Suppressor macrophage (primary cell): Measurements from ENCODE around the gene RTN4RL1.

ENCODE experiments used
- DNase-seq, 4 experiments: peaks; one replicate each; pipeline ENCODE4 v3.0.0-alpha.2; 2020 to 2022

The RTN4RL1 gene

DNA sequence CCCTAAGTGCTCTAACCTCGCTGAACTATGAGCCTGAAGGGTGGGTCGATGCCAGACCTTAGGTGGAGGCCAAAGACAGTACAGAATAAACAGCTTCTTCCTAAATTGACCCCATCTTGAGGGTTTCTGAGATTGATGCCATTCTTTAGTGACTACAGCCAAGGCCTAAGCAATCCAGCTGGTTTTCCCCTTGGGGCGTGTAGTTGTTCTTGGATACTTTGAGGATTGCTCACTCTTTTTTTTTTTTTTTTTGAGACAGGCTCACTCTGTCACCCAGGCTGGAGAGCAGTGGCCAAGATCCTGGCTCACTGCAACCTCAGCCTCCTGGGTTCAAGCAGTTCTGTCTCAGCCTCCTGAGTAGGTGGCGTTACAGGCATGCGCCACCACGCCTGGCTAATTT, 18.7 kb upstream of the RTN4RL1 start:
- no peak for DNase-seq

DNA sequence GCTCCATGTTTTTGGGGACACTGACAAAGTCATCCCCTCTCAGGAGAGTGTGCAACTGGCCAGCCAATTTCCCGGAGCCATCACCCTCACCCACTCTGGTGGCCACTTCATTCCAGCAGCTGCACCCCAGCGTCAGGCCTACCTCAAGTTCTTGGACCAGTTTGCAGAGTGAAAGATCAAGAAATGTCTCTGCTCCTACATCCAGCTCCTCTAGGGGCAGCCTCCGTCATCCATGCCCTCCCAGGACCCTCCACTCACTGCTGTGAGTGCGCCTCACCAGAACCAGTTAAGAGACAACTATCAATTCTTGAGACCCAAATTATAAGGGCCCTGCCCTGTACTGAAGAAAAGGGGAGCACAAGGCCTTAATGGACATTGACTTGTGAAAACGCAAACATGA, 17.8 kb upstream of the RTN4RL1 start:
- no peak for DNase-seq

DNA sequence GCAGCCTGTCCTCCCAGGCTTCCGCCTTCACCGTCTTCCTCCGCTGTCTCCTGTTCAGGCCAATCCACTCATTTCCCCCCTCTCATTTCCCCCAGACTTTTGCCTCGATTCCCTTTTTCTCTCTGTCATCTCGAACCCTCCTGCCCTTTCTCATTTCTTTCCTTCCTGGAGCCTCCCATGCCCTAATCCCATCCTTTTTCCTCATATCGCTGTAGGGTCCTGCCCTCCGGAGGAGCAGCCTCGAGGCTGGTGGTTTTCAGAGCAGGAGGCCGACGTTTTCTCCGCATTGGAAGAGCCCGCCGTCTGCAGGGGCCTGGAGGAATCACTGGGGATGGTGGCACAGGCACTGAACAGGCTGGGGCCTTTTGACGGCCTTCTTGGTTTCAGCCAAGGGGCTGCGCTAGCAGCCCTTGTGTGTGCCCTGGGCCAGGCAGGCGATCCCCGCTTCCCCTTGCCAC, 17.3 kb upstream of the RTN4RL1 start:
- peak in 2 of 4 experiments; percentile 36 to 37 for DNase-seq

DNA sequence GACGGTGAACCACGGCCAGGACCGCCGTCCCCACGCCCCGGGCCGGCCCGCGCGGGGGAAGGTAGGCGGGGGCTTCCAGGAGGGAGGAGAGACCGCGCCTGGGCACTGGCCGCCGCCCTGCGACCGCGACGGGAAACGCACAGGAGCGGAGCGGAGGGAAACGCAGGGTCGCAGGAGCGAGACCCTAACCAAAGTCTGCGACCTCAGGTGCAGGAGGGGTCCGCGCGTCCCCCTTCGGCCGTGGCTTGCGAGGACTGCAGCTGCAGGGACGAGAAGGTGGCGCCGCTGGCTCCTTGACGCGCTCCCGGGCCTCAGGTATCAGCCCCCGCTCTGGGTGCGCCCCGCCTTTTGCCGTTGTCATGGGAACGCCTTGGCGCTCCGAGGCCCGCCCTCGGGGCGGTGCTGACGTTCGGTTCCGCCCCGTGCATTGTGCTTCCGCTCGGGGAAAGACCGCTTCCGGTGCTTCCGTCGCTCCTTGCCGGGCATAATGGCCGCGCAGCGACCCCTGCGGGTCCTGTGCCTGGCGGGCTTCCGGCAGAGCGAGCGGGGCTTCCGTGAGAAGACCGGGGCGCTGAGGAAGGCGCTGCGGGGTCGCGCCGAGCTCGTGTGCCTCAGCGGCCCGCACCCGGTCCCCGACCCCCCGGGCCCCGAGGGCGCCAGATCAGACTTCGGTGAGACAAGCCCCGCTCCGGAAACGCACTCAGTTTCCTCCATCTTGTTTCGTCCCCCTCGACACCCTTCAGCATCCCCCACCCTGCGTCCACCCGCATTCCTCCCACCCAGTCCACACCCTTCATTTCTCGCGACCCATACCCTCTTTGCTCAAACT, 16.6 kb upstream of the RTN4RL1 start, which contains the start of gene OVCA2:
OVCA2 (plus strand) TSS at position 462 of the 829 bp plus-strand sequence; CDS start at position 488, 26 bp downstream.
- peak; percentile 94 to 97 (median 96) for DNase-seq

DNA sequence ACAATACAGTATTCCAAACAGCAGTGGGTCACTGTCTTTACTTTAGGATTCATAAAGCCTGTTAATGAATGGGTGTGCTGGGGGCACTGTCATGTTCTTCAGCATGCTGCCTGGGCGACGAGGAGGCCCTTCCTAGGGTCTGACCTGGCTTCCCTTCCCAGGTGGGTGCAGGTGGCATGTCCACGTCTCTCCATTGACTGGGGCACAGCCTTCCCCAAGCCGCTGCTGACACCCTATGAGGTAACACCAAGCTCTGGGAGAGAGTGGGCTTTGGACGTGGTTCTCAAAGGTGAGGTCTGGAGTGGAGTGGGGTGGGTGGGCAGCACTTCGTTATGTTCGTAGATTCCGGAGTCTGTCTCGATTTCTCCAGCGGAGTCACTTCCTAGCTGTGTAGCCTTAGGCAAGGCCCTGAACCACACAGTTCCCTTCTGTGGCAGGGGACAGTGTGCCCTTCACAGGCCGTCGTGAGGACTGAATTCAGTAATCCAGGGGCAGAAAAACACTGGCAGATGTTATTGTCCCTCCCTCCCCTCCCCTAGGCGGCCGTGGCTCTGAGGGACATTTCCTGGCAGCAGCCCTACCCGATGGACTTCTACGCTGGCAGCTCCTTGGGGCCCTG, 15.9 kb upstream of the RTN4RL1 start:
- no peak for DNase-seq

DNA sequence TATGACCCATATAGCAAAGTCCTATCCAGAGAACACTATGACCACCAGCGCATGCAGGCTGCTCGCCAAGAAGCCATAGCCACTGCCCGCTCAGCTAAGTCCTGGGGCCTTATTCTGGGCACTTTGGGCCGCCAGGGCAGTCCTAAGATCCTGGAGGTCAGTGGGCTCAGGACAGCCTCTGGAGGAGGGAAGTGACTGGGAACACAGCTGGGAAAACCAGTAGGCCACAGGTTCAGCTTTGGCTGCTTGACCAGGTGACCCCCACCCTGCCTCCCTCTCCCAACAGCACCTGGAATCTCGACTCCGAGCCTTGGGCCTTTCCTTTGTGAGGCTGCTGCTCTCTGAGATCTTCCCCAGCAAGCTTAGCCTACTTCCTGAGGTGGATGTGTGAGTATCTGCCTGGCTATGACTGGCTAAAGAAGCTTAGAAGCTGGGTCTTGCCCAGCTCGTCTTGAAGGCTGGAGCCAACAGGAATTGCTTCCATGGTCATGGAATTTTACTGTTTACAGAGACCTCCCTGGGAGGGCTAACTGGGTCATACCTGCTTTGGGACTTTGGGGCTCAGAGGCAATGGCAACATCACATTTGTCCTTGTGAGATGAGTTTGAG, 15.2 kb upstream of the RTN4RL1 start:
- DNase-seq, result no peak

DNA sequence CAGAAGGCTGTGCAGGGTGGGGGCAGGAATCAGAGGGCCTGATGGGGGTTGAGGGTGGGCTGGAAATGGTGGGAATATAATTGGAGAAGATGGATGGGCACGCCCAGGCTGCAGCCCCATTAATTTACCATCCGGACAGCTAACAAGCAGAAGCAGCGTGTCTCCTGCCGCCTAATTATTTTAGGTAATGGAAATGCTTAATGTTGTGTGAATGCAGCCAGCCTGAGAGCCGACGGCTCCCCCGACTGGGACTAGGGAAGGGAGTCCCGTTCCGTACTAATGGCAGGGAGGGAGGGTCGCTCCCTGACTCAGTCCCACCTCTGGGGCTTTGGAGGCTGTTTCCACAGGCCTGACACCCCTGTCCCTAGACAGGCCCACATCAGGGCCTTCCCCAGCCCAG, 12.0 kb upstream of the RTN4RL1 start:
- no peak for DNase-seq

DNA sequence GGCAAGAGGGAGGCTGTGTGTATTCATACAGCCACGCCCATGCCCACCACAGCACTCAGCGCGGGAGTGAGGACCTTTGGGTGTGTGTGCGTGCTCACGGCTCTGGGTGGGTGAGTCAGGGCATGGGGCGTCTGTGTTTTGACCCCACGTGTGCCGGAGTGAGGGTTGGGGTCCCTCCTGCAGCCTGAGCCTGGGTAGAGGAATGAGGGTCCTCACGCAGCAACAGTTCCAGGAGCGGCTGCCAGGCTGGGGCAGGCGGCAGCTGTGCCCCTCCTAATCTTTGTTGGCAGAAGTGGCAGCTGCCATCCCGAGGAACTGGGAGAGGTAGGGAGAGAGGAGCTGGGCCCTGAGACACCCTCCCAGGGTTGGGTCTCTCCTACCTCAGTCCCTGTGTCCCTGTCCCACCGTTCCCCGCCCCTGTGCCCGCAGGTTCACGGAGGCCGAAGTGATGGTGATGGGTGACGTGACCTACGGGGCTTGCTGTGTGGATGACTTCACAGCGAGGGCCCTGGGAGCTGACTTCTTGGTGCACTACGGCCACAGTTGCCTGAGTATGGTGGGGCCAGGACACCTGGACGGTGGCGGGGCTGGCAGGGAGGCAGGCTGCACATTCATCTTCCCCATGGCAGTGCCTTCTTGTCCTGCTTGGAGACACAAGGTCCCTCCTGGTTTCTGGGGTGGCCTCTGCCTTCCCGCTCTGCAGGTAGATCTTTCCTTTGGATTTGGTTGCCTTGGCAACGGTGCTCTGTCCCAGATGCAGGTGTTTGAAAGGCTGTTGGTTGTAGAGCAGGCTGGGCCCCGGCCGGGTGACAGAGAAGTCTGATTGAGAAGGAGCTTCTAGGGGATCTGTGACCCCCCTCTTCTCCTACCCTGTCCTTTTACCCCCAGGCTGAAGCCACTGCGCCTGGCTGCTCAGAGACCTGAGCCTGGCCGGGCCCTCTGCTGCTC, 10.7 kb upstream of the RTN4RL1 start:
- no peak for DNase-seq

DNA sequence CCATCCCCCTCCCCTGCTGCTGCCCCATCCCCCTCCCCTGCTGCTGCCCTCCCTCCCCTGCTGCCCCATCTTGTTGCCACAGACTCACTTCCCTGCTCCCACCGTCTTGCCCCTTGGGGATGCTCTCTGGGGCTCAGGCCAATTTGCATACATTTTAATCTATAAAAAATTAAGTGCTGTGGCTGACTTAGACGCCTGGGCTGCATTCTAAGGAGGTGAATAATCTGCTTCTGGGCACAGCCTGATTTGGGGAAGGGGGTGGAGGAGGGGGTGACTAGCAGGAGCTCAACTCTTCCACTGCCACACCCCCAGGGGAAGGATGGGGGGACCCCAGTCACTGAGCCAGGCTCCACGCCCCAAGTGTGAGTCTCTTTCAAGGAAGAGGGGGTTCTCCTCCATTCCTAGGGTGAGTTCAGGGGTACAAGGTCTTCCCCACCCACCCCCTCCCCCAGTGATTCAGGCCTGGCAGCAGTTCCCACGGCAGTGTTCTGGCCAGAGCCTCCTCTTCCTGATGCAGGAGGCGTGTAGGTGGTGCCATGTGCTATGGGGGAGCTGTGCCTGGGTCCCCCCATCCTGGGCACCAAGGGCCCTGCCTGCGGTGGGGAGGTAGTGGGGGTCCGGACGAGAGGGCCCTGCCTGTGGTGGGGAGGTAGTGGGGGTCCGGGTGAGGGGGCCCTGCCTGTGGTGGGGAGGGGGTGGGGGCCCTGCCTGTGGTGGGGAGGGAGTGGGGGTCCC, 9.8 kb upstream of the RTN4RL1 start:
- DNase-seq, result no peak

DNA sequence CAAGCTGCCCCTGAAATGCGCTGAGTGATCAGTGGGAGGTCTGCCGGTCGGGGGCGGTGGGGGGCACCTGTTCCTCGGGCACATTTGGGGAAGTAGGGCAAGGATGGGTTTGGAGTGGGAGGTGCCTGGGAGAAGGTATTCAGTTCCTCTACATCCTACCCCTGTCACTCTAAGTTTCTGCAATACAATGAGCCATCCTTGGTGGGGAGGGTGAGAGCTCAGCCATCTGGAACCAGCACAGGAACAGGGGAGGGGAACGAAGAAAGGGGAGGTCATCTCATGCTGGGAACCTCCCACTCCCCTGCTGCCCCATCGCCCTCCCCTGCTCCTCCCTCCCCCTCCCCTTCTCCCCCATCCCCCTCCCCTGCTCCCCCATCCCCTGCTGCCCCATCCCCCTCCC, 9.0 kb upstream of the RTN4RL1 start:
- no peak for DNase-seq

DNA sequence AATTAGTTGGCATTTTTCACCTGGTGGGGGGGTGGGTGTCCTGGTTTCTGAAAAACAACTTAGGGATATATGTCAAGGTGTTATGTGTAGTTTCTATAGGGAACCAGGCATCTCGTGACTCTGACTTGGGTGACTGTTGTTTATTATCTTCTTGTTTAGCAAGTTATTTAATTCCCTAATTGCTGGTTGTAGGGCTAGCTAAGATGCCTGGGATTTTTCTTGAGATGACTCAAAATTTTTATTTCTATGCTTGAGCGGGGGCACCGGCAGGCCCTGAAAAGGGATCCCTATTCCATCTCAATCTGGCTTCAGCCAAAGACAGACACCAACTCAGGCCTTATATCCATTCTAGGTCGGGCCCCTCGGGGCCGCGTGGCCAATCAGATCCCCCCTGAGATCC, 8.0 kb upstream of the RTN4RL1 start:
- DNase-seq, result no peak

DNA sequence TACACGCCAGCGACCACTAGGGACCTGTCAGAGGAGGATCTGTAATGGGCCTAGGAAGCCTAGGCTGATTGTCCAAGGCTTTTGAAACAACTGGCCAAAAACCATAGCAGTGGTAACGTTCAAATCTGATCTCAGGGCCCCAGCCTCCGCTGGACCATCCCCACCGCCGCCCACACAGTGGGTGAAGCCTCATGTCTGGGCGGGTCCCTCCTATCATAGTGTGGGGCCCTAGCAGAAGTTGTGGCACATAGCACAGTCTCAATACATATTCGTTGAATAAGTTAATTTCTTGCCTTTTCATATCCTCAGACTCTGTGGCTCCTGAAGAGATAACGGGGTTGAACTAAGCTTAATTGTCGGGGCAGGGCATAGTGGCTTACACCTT, 5.6 kb upstream of the RTN4RL1 start:
- peak in 1 of 4 experiments; percentile 85 for DNase-seq

DNA sequence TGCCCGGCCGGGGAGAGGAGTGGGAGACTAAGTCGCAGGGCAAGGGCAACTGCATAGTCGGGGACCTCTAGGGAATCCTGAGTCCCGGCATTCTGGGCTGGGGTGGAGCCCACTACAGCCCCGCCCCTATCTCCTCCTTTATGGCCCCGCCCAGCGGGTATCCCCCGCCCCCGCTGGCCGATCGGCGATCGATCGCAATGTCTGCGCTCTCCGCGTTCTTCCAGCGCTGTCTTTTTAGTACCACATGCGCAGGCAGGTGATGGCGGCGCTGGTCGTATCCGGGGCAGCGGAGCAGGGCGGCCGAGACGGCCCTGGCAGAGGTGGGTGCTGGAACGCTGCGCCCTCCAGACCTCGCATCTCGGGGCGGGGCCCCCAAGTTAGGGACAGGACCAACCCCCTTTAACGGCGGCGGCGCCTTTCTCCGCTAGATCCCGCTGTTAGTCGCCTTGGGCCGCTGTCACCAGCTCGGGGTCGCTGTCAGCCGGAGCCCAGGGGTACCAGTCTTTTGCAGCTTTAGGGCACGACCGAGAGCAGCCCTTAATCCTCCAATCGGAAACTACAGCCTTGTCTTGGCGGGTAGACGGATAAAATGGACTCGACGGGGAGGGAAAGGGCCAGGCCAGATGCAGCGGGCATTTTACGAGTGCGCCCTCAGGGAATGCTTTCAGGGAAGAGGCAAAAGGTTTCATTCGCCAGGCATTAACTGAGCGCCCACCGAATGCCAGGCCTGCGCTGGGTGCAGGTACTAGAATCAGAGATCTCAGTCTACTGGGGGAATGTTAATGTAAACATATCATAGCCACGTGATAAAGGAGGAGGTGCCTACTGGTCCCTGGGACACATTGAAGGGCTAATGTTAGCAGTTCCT, 5.0 kb upstream of the RTN4RL1 start, which contains the start of gene DPH1:
DPH1 (plus strand) TSS at position 243 of the 868 bp plus-strand sequence; CDS start at position 260, 17 bp downstream.
- peak; percentile 87 to 94 (median 92) for DNase-seq

DNA sequence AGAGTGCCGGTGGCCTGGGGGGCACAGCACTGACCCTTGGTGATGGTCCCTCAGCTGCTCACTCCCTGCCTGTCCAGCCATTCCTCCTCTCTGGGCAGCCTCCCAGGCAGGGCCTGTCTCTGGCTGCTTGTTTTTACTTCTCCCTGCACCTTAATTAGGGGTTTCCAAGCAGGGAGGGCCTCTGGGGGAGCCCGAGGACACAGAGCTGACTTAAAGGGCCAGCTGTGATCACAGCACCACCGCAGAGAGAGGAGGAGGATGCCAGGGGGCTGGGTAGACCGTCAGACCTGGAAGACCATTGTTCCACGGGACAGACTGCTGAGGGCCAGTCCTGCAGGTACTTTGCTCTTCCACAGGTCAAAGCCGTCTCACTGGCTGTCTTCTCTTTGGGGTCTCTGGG, 3.6 kb upstream of the RTN4RL1 start:
- DNase-seq, result peak in 1 of 4 experiments; percentile 16

DNA sequence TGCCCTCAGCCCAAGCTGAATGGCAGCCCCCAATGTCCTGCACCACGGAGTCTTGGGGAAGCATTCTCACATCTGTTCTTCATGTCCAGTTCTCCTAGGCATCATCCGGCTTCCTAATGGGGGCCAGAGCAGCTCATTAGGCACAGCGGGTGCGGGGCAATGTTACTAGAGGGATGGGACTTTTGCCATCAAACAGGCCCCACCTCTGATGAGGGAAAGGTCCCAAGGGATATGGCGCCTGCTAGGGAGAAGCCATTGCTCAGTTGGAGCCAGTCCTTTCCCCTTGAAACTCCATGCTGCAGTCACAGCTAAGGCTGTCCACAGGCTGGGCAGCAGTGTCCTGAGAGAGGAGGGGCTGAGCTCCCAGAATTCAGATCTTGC, 3.1 kb upstream of the RTN4RL1 start:
- no peak for DNase-seq

DNA sequence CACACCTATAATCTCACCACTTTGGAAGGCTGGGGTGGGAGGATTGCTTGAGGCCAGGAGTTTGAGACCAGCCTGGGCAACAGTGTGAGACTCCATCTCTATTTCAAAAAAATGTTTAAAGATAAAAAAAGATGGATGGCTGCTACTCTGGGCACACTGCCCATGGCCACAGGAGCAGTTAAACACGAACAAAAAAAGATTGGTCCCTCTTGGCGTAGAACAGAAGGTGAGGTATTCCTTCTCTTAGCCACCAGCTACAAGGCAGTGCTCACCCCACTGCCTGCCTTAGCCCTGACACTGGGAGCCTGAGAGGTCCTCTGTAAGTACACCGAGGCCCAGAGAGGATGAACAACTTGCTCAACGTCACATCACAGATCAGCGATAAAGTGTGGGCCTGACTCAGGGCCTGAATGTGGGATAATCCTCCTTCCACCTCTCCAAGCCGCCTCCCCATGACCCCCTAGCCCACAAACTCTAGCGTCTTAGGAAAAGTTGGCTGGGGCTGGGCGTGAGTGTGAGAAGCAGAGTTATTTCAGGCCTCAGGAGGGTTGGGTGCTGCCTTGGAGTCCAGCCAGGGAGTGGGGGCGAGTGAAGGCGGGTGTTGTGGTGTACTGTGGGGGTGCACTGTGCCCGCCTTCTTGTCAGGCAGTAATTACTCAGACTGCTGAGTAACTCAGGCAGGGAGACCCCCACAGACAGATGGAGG, 2.5 kb upstream of the RTN4RL1 start:
- no peak for DNase-seq

DNA sequence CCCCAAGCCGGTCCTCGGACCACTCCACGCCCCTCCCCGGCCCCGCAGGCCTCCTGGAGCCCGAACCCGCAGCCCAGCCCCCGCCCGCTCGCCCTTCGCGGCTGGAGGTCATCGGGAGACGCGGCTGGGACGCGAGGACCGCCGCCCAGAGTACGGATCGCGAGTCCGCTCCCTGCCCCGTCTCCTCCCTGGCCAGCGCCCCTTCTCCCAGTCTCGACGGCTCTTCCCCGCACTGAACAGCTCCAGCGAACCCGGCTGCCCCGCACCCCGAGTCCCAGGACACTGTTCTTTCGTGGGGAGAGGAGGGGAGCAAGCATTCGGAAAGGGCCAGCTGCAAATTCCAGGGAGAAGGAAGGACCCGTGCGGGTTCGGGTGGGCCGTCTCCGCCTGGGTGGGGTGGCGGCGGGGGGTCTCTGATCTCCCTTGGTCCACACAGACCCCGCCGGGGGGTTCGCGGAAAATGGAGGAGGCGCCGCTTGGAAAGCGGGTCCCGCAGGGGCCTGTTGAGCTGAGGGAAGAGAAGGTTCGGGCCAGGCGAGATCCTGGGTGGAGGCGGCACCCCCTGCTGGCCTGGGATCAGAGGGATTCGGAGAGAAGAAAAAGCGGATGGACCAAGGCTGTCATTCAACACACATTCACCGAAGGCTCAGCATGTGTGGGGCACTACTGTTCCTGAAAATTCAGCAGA, 632 bp upstream of the RTN4RL1 start:
- peak; percentile 64 to 82 (median 72) for DNase-seq

DNA sequence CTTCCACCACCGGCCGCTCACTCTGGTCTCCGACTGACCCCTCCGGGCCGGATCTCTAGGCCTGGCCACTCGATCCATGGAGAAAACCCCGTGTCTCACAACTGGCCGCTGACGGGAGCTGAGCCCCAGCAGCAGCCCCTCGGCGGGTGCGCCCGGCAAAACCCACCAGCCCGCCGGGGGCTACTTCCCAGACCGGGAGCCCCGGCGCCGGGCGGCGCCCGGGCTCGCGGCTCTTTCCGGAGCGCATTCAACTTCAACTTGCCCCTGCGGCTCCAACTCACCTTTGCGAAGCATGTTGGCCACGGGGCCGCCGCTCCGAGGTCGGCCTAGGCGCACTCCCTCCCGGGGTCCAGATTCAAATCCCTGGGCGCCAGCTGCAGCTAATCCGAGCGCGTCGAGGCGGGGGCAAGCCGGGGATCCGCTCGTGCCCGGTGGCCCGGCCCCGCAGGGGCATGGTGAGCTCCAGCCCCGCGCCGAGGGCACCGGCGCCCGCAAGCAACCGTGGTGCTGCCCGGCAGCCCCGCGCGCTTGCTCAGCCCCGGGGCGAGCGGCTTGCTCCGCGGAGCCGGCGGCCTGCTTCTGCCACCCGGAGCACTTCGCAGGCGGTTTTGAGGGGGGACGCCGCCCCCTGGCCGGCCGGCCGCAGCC, 438 bp downstream of the RTN4RL1 start:
- DNase-seq, result no peak
